ENCODE data around the gene CHST6. TPM values are rescaled to one million over a fixed set of nuclear protein-coding genes. Genes with fewer than 3 reads are reported as not detected.
A peak's percentile ranks its signal among the peaks of the same experiment; 100 is the strongest.
"Not testable (repeated sequence)": the region's sequence is repeated elsewhere in the genome, so short reads cannot be mapped to it uniquely, and the experiment has no call there.

CHST6 gene
- total RNA-seq, 1 donor from 2014 or later, result 0.09 TPM

DNA sequence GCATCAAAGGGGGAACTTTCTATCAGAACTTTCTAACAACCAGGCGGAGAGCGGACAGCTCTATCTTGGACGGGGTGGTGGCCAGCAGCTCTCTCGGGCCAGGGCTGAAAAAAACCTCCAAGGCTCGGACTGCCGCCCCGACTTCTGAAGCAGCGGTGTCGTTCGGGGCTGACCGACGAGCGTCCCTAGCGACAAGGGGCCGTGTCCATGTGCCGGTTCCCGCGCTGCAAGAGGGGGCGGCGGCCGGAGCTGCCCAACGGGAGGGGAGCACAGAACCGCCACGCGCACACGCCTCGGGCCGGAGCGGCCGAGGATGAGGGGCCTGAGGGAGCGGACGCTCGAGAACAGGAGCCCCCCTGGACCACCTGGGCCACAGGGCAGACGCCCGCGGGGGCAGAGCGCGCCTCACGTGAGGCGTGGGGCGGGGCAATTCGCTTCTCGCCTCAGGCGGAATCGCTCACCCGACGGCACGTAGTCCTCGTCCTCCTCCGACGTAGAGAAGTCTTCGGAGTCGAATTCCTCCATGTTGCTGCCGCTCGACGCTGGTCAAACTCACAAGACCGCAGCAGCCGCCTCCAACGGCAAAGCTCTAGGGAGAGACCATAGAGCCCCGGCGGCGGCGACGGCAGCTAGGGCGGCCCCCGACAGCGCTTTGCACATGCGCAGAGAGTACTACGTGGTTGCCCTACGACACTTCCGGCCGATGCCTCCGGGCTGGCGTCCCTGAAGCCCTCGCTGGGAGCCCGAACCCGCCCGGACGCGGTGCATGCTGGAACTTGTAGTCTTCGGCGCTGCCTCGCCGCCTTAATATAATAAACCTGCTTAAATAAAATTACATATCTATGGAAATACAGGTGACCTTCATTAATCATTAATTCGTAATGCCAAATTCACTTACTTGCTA, 62.2 kb downstream of the CHST6 start, which contains the start of gene CFDP1:
CFDP1 (minus strand) TSS at position 676 of the 904 bp plus-strand sequence; CDS start at position 525, 151 bp downstream.
- H3K27ac ChIP-seq, result peak within 1 kb of the TSS; percentile 99
- DNase-seq (peak; percentile 98), ATAC-seq (peak; percentile 97)
- peak within 1 kb of the TSS; percentile 90 for H3K4me3 ChIP-seq
- TF ChIP-seq, protein P1, sequence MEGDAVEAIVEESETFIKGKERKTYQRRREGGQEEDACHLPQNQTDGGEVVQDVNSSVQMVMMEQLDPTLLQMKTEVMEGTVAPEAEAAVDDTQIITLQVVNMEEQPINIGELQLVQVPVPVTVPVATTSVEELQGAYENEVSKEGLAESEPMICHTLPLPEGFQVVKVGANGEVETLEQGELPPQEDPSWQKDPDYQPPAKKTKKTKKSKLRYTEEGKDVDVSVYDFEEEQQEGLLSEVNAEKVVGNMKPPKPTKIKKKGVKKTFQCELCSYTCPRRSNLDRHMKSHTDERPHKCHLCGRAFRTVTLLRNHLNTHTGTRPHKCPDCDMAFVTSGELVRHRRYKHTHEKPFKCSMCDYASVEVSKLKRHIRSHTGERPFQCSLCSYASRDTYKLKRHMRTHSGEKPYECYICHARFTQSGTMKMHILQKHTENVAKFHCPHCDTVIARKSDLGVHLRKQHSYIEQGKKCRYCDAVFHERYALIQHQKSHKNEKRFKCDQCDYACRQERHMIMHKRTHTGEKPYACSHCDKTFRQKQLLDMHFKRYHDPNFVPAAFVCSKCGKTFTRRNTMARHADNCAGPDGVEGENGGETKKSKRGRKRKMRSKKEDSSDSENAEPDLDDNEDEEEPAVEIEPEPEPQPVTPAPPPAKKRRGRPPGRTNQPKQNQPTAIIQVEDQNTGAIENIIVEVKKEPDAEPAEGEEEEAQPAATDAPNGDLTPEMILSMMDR (IDR thresholded peaks at IDR 0.05), result peak; percentile 4
- H3K9me3 ChIP-seq, result no peaks in the 10 kb centered on the region
- no peaks in the 10 kb centered on the region for H3K36me3 ChIP-seq
- intact Hi-C loops (cut with DNase I), result no loop called here
- no peaks in the 10 kb centered on the region for H3K27me3 ChIP-seq
- peaks cover 3% of the 10 kb centered on the region for H3K4me1 ChIP-seq

DNA sequence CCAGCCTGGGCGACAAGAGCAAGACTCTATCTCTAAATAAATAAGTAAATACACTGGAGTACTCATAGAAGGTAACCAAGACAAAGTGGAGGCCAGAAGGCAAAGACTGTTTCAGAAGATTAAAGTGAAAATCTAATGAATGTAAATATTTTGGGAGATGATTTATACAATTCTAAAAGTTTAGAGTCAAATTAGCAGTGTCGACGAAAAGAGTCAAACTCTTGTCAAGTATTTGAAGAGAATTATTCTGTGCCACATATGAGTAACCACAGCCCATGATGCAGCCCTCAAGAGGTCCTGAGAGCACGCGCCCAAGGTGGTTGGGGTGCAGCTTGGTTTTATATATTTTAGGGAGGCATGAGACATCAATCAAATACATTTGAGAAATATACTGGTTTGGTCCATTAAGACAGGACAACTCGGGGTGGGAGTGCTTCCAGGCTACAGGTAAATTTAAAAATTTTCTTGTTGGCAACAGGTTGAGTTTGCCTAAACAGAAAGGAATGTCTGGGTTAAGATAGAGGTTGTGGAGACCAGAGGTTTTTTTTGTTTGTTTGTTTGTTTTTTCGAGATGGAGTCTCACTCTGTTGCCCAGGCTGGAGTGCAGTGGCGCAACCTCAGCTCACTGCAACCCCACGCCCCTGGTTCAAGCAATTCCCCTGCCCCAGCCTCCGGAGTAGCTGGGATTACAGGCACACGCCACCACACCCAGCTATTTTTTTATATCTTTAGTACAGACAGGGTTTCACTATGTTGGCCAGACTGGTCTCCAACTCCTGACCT, 65.4 kb downstream of the CHST6 start:
- Histone ChIP-seq H3K9me3 (no peaks in the 10 kb centered on the region), H3K36me3 (no peaks in the 10 kb centered on the region), H3K4me1 (peaks cover 3% of the 10 kb centered on the region), H3K27ac (no peak overlapping the region), H3K4me3 (no peak overlapping the region), H3K27me3 (no peaks in the 10 kb centered on the region)
- DNase-seq, result no peak
- TF ChIP-seq, protein P1 (IDR thresholded peaks at IDR 0.05), result no peak
- intact Hi-C loops (cut with DNase I), result no loop called here
- ATAC-seq, result no peak

DNA sequence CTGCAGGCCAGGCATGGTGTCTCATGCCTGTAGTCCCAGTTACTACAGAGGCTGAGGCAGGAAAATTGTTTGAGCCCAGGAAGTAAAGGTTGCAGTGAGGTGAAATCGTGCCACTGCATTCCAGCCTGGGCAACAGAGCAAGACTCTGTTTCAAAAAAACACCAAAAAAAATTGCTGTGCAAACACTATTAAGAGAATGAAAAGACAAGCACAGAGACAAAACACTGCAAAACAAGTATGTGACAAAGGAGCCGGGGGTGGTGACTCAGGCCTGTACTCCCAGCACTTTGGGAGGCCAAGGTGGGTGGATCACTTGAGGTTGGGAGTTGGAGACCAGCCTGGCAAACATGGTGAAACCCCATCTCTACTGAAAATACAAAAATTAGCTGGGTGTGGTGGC, 68.7 kb downstream of the CHST6 start:
- H3K36me3 ChIP-seq; H3K27me3 ChIP-seq; H3K27ac ChIP-seq; DNase-seq; ATAC-seq; H3K9me3 ChIP-seq; H3K4me3 ChIP-seq; H3K4me1 ChIP-seq; intact Hi-C loops (cut with DNase I): not testable (repeated sequence)

DNA sequence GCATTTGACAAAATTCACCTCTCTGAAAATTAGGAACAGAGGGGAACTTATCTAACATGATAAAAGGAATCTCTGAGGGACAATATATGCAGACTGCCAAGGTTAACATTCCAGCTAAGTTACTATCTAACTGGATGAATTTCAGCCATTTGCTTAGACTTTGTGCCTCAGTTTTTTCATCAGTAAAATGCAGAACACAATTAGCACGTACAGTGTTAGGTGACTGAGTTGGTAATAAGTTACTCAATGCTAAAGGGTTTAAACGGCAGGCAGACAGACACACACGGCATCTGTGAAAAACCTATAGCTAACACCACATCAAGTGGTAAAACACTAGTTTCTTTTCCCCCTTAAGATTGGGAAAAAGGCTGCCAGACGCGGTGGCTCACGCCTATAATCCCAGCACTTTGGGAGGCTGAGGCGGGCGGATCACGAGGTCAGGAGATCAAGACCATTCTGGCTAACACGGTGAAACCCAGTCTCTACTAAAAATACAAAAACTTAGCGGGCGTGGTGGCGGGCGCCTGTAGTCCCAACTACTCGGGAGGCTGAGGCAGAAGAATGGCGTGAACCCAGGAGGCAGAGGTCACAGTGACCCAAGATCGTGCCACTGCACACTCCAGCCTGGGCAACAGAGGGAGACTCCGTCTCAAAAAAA, 71.0 kb downstream of the CHST6 start:
- H3K36me3 ChIP-seq; H3K27ac ChIP-seq; H3K27me3 ChIP-seq; H3K9me3 ChIP-seq; ATAC-seq; H3K4me3 ChIP-seq; intact Hi-C loops (cut with DNase I); DNase-seq: not testable (repeated sequence)
- peaks cover 20% of the 10 kb centered on the region for H3K4me1 ChIP-seq

DNA sequence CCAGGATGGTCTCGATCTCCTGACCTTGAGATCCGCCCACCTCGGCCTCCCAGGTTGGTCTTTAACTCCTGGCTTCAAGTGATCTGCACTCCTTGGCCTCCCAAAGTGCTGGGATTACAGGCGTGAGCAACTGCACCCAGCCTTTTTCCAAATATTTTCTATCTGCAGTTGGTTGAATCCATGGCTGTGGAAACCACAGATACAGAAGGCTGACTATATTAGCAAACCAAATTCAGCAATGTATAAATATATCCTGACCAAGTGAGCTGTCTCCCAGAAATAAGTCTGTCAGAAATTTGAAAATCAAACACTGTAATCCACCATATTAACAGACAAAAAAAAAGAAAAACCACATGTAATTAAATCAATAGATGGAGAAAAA, 71.5 kb downstream of the CHST6 start:
- TF ChIP-seq, protein P1 (IDR thresholded peaks at IDR 0.05), result no peak
- intact Hi-C loops (cut with DNase I), result no loop called here
- Histone ChIP-seq H3K4me3 (no peak overlapping the region), H3K36me3 (no peaks in the 10 kb centered on the region), H3K27me3 (no peaks in the 10 kb centered on the region), H3K27ac (no peak overlapping the region), H3K4me1 (peaks cover 21% of the 10 kb centered on the region), H3K9me3 (no peaks in the 10 kb centered on the region)
- DNase-seq (no peak), ATAC-seq (no peak)

Other genes with a start within 250 kb of the CHST6 start
- 61.7 TPM for gene BCAR1, start 243.8 kb downstream of the CHST6 start, total RNA-seq
- 49.0 TPM for gene CFDP1, start 61.9 kb downstream of the CHST6 start, total RNA-seq
- gene TMEM170A, start 30.8 kb downstream of the CHST6 start, total RNA-seq, result 25.4 TPM
- not detected for gene CHST5, start 40.7 kb upstream of the CHST6 start, total RNA-seq
- gene TMEM231, start 60.8 kb upstream of the CHST6 start, total RNA-seq, result 4.5 TPM
- gene GABARAPL2, start 70.9 kb upstream of the CHST6 start, total RNA-seq, result 109 TPM
- 44.8 TPM for gene ADAT1, start 127.8 kb upstream of the CHST6 start, total RNA-seq
- gene KARS1, start 152.2 kb upstream of the CHST6 start, total RNA-seq, result 90.5 TPM
- gene TERF2IP, start 152.3 kb upstream of the CHST6 start, total RNA-seq, result 56.2 TPM
- gene CPHXL2, start 181.6 kb upstream of the CHST6 start, total RNA-seq, result not detected
- gene DUXB, start 206.0 kb upstream of the CHST6 start, total RNA-seq, result not detected
- gene CPHXL, start 231.0 kb upstream of the CHST6 start, total RNA-seq, result not detected

Data from upper lobe of right lung (tissue), 1 donor.